GM12864 (cell line): Measurements from ENCODE around the gene AANAT.
A peak's percentile ranks its signal among the peaks of the same experiment; 100 is the strongest.

Source experiments
- DNase-seq: peaks from one replicate; pipeline ENCODE4 v3.0.0-alpha.2; 2011; ENCODE audit warnings: low read depth
- H3K4me3 ChIP-seq: 2 replicates; pipeline ENCODE4 v1.5.1; 2011; ENCODE audit warnings: mild to moderate bottlenecking, low read depth, low read length, control low read depth
- CTCF ChIP-seq: IDR thresholded peaks from 2 replicates; pipeline ENCODE4 v1.5.1; 2011; ENCODE audit warnings: low read depth, mild to moderate bottlenecking, moderate library complexity, low read length, control low read depth, inconsistent platforms; ENCODE audit errors: missing control alignments

The AANAT gene

GRCh38 chr17:76469076-76469990 is 1.9 kb downstream of the AANAT start:
- no peak for DNase-seq
- H3K4me3 ChIP-seq, result no peak overlapping the region
- no peak for TF ChIP-seq CTCF

- TF ChIP-seq CTCF, result no peak
- no peak overlapping the region for H3K4me3 ChIP-seq
- DNase-seq, result no peak
Measured at GRCh38 chr17:76469991-76470739, 2.8 kb downstream of the AANAT start.

GRCh38 chr17:76471498-76472257 is 4.3 kb downstream of the AANAT start:
- H3K4me3 ChIP-seq, result no peak overlapping the region
- no peak for TF ChIP-seq CTCF
- no peak for DNase-seq

GRCh38 chr17:76472258-76472645 is 4.8 kb downstream of the AANAT start:
- DNase-seq, result no peak
- H3K4me3 ChIP-seq, result no peak overlapping the region
- TF ChIP-seq CTCF, result no peak

- DNase-seq, result no peak
- TF ChIP-seq CTCF, result no peak
- no peak overlapping the region for H3K4me3 ChIP-seq
Measured at GRCh38 chr17:76472726-76473125, 5.3 kb downstream of the AANAT start.

GRCh38 chr17:76473541-76473985 is 6.2 kb downstream of the AANAT start:
- peak; percentile 51 for TF ChIP-seq CTCF
- no peak for DNase-seq
- H3K4me3 ChIP-seq, result no peak overlapping the region
